ENCODE measurements around the gene HEATR5A. TPM values are rescaled to one million over a fixed set of nuclear protein-coding genes. Genes with fewer than 3 reads are reported as not detected.
"Not testable (repeated sequence)": the region's sequence is repeated elsewhere in the genome, so short reads cannot be mapped to it uniquely, and the experiment has no call there.

HEATR5A gene
- total RNA-seq, 2 donors from 2014 or later = 9.9 to 12.7 TPM

DNA sequence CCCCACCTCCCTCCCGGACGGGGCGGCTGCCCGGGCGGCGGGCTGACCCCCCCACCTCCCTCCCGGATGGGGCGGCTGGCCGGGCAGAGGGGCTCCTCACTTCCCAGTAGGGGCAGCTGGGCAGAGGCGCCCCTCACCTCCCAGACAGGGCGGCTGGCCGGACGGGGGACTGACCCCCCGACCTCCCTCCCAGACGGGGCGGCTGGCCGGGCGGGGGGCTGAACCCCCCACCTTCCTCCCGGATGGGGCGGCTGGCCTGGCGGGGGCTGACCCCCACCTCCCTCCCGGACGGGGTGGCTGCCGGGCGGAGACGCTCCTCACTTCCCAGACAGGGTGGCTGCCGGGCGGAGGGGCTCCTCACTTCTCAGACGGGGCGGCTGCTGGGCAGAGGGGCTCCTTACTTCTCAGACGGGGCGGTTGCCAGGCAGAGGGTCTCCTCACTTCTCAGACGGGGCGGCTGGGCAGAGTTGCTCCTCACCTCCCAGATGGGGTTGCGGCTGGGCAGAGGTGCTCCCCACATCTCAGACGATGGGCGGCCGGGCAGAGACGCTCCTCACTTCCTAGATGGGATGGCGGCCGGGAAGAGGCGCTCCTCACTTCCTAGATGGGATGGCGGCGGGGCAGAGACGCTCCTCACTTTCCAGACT lies 16.8 kb upstream of the HEATR5A start:
- H3K27ac Mint-ChIP-seq; ATAC-seq; H3K9me3 Mint-ChIP-seq; DNase-seq (ENCODE audit: low spot score in 2 of 2): not testable (repeated sequence)
- peaks cover 10 to 15% of the 10 kb centered on the region in 2 donors for H3K36me3 Mint-ChIP-seq

DNA sequence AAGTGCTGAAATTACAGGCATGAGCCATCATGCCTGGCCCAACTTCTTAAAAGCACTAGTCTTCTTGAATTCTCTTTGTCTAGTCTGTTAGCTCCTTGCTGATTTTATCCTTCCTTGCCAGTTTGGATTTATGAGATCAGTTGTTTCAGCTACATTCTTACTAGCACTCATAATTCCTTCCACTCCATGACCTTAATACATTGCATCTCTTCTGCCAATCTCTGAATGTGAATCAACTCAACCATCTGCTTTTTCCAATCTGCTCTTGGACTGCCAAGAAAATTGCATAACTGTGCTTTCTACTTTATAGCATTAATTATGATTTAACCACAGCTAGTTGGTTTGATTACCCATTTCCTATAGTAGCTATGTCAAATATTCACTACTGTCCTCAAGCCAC lies 14.9 kb upstream of the HEATR5A start:
- no peak overlapping the region for H3K27ac Mint-ChIP-seq
- DNase-seq (ENCODE audit: low spot score in 2 of 2) (no peak), ATAC-seq (no peak)
- peaks cover 4 to 15% of the 10 kb centered on the region in 2 donors for H3K9me3 Mint-ChIP-seq
- peaks cover 14 to 20% of the 10 kb centered on the region in 2 donors for H3K36me3 Mint-ChIP-seq

DNA sequence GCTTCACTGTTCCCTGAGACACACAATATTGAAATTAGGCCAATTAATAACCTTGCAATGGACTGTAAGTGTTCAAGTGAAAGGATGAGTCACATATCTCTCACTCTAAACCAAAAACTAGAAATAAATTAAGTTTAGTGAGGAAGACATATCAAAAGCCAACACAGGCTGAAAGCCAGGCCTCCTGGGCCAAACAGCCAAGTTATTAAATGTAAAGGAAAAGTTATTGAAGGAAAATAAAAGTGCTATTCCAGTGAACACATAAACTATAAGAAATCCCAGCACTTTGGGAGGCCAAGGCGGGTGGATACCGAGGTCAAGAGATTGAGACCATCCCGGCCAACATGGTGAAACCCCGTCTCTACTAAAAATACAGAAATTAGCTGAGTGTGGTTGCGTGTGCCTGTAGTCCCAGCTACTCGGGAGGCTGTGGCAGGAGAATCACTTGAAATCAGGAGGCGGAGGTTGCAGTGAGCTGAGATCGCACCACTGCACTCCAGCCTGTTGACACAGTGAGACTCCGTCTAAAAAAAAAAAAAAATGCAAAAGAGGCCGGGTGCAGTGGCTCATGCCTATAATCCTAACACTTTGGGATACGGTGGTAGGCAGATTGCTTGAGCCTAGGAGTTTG lies 10.4 kb upstream of the HEATR5A start:
- ATAC-seq (no peak), DNase-seq (ENCODE audit: low spot score in 2 of 2) (no peak)
- H3K9me3 Mint-ChIP-seq = peaks cover 4 to 15% of the 10 kb centered on the region in 2 donors
- H3K27ac Mint-ChIP-seq = peak overlapping the region; percentile 64 to 73
- peaks cover 8 to 9% of the 10 kb centered on the region in 2 donors for H3K36me3 Mint-ChIP-seq

DNA sequence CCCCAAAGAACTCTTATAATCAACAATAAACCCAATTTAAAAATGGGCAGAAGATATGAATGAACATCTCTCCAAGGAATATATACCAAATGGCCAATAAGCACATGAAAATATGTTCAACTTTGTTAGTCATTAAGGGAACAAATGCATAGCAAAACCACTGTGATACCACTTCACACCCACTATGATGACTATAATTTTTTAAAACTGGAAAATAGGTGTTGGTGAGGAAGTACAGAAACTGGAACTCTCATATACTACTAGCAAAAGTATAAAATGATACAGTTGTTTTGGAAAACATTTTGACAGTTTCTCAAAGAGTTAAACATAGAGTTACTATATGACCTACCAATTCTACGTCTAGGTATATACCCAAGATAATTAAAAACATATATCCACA lies 9.4 kb upstream of the HEATR5A start:
- Mint-ChIP-seq H3K36me3 (peaks cover 8 to 9% of the 10 kb centered on the region in 2 donors), H3K27ac (no peak overlapping the region), H3K9me3 (peaks cover 4 to 15% of the 10 kb centered on the region in 2 donors)
- ATAC-seq (peak; percentile 57 to 96), DNase-seq (ENCODE audit: low spot score in 2 of 2) (no peak)

DNA sequence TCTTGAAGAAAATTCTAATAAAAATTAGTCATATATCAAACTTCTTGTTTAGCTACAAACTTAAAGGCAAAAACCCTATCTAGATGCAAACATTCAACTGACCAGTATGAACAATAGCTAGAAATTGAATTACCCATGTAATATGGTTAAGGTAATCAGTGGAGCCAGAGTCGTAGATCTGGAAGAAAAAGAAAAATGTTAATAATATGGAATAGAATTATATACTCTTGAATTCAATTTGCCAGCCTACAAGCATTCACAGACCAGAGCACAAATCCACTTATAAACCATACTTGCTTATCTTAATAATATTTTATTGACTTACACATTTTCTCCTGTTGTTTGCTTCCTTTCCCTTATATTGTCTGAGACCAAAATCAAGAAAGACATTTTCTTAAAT lies 7.7 kb upstream of the HEATR5A start:
- Mint-ChIP-seq H3K27ac (no peak overlapping the region), H3K36me3 (peaks cover 8 to 9% of the 10 kb centered on the region in 2 donors), H3K9me3 (peaks cover 4 to 15% of the 10 kb centered on the region in 2 donors)
- ATAC-seq = no peak
- no peak for DNase-seq (ENCODE audit: low spot score in 2 of 2)

DNA sequence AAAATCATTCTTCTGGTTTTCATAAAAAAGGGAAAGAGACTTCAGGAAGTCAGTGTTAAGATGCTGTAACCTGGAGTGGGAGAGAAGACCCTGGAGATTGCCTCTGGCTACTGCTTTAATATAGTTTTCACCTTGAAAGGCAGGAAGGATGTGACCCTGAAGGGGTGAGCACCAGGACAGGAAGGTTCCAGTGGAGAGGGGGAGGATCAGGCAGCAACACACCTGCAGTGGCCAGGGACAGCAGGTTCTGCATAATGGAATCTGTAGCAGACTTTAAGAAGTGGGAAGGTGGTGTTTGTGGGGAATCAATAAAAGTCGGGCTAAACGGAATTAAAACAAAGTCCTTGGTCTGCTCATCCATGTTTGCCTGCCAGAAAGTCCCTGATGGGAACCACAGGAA lies 6.3 kb upstream of the HEATR5A start:
- Mint-ChIP-seq H3K9me3 (peaks cover 0 to 8% of the 10 kb centered on the region in 2 donors), H3K27ac (no peak overlapping the region), H3K36me3 (peaks cover 0 to under 1% of the 10 kb centered on the region in 2 donors)
- DNase-seq (ENCODE audit: low spot score in 2 of 2) (no peak), ATAC-seq (no peak)

DNA sequence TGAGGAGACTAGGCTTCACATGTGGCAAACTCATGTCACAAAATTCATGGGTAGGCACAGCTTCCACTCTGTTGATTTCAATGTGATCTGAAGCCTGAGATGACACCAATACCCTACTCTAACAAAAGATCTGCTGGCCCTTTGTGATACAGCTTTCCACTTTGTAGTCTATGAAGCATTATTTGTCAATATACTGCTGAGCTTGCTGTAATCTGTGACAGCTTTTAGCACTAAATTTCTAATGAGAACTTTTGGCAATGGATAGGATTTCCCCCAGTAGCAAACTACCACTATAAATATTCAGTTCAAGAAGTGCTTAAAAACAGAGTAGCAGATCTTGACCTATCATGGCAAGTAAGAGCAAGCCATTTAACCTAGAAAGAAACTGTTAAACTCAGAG lies 5.6 kb upstream of the HEATR5A start:
- DNase-seq (ENCODE audit: low spot score in 2 of 2) (no peak), ATAC-seq (no peak)
- Mint-ChIP-seq H3K9me3 (peaks cover 0 to 4% of the 10 kb centered on the region in 2 donors), H3K27ac (no peak overlapping the region), H3K36me3 (no peaks in the 10 kb centered on the region)

DNA sequence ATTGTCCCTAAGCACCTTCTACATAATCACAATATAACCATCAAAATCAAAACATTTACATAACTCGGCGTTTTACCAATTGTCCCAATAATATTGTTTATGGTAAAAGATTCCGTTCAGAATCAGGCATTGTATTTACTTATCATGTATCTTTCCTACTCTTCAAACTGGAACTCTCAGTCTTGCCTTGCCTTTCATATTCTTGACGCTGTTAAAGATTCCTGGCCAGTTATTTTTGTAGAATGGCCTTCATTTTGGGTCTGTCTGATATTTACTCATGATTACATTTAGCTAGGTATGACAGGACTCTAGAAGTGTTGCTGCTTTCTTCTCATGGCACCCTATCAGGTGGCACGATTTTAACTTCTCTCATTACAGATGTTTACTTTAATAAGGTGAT lies 850 bp upstream of the HEATR5A start:
- peaks cover 0 to 6% of the 10 kb centered on the region in 2 donors for H3K36me3 Mint-ChIP-seq
- H3K27ac Mint-ChIP-seq = peak overlapping the region; percentile 73 to 93
- ATAC-seq (no peak), DNase-seq (ENCODE audit: low spot score in 2 of 2) (no peak)
- H3K9me3 Mint-ChIP-seq = no peaks in the 10 kb centered on the region

DNA sequence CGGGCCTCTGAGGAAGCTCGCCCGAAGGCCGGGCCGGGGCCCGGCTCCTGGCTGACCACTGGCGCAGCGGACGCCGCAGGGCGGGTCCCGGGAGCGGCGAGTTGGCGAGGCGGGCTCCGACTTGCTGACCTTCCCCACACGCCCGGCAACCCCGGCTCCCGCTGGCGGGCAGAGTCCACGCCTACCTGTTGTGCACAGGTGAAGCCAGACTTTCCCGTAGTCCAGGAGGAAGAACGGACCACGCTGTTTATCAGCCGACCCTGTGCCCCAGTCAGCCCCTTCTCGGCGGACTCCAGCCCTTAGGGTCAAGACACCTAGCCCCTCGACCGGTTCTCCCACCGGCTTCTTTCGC lies 407 bp downstream of the HEATR5A start:
- H3K27ac Mint-ChIP-seq = peak overlapping the region in 1 of 2 donors; percentile 93
- ATAC-seq = peak; percentile 10 to 28

DNA sequence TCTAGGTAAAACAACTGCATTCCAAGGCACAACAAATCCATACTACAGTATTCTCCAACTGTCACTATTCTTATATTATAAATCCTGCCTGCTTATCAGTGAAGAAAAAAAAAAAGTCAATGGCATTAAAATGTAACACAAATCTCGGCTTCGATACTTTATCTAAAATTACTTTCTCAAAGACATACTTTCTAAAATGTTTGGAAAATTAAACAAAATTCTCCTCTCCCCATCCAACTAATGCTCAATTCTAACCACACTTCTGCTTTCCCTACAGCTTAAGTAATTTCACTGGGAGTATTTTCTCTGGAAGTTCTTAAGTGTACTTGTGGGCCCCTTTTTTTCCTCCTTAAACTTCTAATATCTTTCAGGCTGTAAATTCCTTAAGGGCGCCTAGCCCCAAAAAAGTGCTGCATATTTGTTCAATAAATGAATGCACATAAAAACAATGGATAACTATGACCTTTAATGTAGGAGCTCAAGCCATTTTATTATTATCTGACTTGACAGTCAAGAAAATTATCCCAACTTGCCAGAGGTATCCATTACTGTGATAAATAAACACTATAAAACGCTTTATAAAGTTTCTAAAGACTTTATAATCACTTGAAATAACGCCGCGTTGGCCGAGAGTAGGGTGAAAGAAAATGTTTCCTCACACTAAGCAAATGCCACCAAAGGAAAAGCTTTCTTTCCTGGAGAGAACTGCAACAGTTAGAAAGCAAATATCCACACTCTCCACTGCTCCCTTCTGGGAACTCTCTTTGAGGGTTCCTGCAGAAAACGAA lies 977 bp downstream of the HEATR5A start:
- H3K9me3 Mint-ChIP-seq = no peaks in the 10 kb centered on the region
- H3K27ac Mint-ChIP-seq = peak overlapping the region in 1 of 2 donors; percentile 93
- ATAC-seq (no peak), DNase-seq (ENCODE audit: low spot score in 2 of 2) (no peak)
- H3K36me3 Mint-ChIP-seq = peaks cover 0 to 6% of the 10 kb centered on the region in 2 donors

More for the DNA sequence above, 407 bp downstream of the HEATR5A start:
- Mint-ChIP-seq H3K9me3 (no peaks in the 10 kb centered on the region), H3K36me3 (peaks cover 0 to 6% of the 10 kb centered on the region in 2 donors)
- DNase-seq (ENCODE audit: low spot score in 2 of 2) = no peak

DNA sequence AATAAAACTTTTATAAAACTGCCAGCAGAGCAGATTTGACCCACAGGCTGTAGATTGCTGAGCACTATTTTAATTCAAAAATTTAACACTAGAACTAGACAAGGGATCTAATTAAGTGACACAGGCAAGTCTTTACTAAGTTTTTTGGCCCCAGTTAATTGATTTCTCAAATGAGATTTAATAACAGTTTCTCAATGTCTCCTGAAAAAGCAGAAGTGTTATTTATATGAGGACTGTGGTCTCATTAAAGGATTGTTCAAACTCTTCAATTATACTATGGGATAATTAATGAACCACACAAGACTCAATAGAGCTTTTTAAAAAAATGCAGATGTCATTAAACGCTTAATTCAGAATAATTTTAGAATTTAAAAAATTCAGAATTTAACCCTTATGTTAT lies 1.9 kb downstream of the HEATR5A start:
- H3K36me3 Mint-ChIP-seq = peaks cover 0 to 6% of the 10 kb centered on the region in 2 donors
- DNase-seq (ENCODE audit: low spot score in 2 of 2) = no peak
- no peak overlapping the region for H3K27ac Mint-ChIP-seq
- ATAC-seq = no peak
- H3K9me3 Mint-ChIP-seq = no peaks in the 10 kb centered on the region

DNA sequence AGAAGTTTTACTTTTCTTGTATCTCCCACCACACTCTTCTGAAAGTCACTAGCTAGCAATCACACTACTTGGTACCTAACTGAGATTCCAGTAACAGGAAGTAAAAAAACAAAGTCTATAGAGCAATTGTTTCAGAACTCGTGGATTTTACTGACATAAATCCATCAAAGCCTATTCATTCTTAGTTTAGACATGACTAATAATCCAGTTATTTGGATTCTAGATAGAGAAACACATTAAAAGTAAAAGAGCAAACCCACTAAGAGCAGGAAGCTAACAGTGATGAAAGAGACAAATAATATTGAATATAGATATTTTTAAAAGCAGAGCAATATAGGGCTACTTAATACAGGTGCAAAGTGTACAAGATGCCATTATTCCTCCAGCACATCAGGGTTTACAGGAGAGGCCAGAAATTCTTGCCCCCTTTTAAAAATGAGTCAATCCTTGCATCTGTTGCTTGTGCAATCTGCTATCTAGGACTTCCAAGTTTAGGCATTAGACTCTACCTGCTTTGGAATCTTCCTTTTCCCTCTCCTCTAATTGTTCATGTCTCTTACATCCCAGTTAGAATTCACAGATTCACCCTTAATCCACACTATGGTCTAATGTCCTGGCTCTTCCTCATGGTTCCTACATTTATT lies 6.0 kb downstream of the HEATR5A start:
- DNase-seq (ENCODE audit: low spot score in 2 of 2) = no peak
- H3K27ac Mint-ChIP-seq = no peak overlapping the region
- H3K36me3 Mint-ChIP-seq = no peaks in the 10 kb centered on the region
- H3K9me3 Mint-ChIP-seq = no peaks in the 10 kb centered on the region
- ATAC-seq = peak in 1 of 2 donors; percentile 75

DNA sequence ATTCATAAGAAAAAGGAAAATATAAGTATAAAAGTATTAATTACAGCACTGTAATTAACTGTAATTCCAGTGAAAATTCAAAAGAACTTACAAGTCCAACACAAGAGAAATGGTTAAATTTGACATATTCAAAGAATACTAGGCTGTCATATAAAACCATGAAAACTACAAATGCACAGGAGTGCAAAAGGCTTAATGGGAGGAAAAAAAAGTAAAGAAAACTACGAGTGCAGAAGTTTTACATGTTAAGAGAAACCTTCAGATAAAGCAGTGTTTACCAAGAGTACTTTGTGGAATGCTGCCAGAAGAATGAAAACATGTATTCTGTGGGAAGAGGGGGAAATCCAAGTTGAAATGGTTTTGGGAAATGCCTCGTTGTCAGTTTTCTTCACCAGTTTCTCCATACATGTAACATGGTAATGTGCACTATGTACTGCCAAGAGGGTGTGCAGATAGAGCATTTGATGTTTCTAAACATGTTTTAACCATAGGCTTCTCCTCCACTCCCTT lies 9.1 kb downstream of the HEATR5A start:
- H3K9me3 Mint-ChIP-seq = no peaks in the 10 kb centered on the region
- DNase-seq (ENCODE audit: low spot score in 2 of 2) = no peak
- no peak for ATAC-seq

DNA sequence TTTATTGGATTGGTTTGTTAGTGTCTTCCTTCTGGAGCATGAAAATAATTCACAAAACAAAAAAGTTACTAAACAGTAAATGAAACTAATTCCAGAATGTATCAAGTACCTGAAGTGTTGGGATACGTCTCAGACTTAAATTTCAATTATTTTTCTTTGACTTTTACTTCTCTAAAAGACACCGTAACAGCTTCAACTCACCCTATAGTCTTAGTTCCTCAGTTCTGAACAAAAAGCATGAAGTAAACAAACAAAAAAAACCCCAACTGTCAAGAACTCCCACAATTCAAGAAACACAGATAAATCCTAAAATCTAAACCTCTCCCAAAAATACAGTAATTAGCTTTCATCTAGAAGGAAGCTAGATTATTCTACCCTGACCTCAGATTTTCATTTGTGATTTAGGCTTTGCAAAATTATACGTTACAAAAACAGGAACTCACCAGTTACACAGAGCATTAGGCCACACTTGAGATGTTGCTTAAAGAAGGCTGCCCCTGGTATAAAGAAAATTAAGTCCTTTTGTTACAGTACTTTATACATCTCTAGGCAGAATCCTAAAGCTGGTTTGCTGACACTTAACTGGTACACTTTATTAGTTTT lies 10.2 kb downstream of the HEATR5A start:
- no peak overlapping the region for H3K27ac Mint-ChIP-seq
- DNase-seq (ENCODE audit: low spot score in 2 of 2) (no peak), ATAC-seq (no peak)
- no peaks in the 10 kb centered on the region for H3K36me3 Mint-ChIP-seq
- H3K9me3 Mint-ChIP-seq = no peaks in the 10 kb centered on the region

More for the DNA sequence above, 9.1 kb downstream of the HEATR5A start:
- H3K36me3 Mint-ChIP-seq = no peaks in the 10 kb centered on the region
- no peak overlapping the region for H3K27ac Mint-ChIP-seq

DNA sequence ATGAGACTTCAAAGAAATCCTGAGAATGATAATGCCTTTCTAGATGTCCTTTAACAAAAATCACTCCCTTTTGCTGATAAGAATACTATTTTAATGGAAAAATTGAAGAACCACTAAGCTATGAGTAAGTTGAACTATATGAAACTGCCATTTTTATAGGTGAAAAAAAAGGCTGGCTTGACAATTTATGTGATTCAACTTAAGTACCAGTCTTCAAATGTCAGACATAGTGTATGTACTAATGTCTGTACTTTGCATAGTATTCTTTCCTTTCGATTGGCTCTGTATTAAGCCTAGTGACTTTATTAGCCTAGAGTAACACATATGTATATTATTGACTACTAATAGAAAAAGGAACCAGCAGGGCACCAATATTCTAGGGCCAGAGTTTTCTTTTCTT lies 11.9 kb downstream of the HEATR5A start:
- Mint-ChIP-seq H3K36me3 (no peaks in the 10 kb centered on the region), H3K27ac (no peak overlapping the region), H3K9me3 (no peaks in the 10 kb centered on the region)
- no peak for DNase-seq (ENCODE audit: low spot score in 2 of 2)
- peak; percentile 26 to 30 for ATAC-seq

DNA sequence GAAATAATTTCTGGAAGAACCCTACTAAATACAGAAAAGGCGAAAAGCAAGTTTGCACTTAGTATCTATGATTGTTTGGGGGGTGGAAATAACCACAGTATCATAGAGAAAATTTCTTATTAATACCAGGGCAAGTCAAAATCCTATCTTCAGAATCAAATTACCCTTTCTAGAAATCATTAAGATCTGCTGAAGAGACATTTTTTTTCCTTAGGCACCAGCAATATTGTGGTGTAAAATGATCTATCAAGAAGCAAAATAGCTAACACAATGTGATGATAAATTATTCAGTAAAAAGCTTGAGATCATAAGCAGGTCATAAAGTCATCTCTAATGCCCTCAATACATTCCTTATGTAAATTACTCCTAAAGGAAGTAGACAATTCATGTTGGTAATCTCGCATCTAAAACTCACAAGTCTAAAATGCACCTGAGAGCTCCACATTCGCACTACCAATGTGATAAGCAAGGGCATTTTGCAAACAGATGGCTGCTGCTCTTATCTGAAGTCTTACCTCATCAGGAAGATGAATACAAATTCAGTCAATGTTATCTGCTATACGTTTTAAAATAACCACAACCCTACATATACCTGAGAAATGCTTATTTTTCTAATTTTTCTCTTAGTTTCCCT lies 14.6 kb downstream of the HEATR5A start:
- no peaks in the 10 kb centered on the region for H3K36me3 Mint-ChIP-seq
- H3K27ac Mint-ChIP-seq = no peak overlapping the region
- no peak for DNase-seq (ENCODE audit: low spot score in 2 of 2)
- no peaks in the 10 kb centered on the region for H3K9me3 Mint-ChIP-seq
- no peak for ATAC-seq
